ENCODE measurements around the gene SYNE1. TPM values are rescaled to one million over a fixed set of nuclear protein-coding genes. Genes with fewer than 3 reads are reported as not detected.

Gene SYNE1
- polyA plus RNA-seq, 10 donors: 76.7 to 131 (median 86.4) TPM

Other genes with a start within 250 kb of the SYNE1 start
- gene MYCT1, start 60.5 kb upstream of the SYNE1 start, polyA plus RNA-seq (ENCODE audit: insufficient read length in 10 of 10): 10 to 100 TPM; 16.2 to 26.5 (median 21.9) TPM
- gene VIP, start 113.4 kb upstream of the SYNE1 start, polyA plus RNA-seq (ENCODE audit: insufficient read length in 10 of 10): 1 to 10 TPM in 5 of 10 donors, under 1 TPM in 5; 0.63 to 2.8 (median 1.2) TPM